NOMO-1 treated with DMSO at 0.1 percent for 48 hours (cell line): ENCODE data around the gene WFS1.

ENCODE experiments used
- DNase-seq: peaks from one replicate; lab custom pipeline; 2025; ENCODE audit not compliant: unreplicated experiment; lab: John Stamatoyannopoulos, UW

Gene WFS1

DNA sequence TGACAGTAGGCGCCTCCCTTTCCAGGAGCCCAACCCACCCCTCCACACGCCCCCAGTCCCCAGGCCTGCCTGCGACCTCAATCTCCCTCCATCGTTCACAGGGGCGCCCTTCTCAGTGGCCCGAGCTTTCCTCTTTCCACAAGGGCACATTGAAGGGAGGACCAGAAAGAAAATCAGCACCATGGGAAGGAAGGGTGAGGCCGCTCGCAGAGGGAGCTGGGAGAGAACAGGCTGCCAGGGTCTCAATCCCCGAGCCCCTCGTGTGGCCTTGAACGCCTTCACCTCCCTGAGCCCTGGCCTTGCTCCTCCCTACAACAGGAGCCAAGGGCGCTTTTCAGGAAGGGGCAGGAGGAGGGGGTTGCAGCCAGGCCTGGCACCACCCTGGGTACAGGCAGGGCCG lies 66.5 kb downstream of the WFS1 start:
- no peak for DNase-seq

- no peak for DNase-seq
These were observed 67.8 kb downstream of the WFS1 start for GRCh38 chr4:6337331-6337935.

- DNase-seq = peak; percentile 25
These were observed 68.7 kb downstream of the WFS1 start for GRCh38 chr4:6338175-6338950.

DNA sequence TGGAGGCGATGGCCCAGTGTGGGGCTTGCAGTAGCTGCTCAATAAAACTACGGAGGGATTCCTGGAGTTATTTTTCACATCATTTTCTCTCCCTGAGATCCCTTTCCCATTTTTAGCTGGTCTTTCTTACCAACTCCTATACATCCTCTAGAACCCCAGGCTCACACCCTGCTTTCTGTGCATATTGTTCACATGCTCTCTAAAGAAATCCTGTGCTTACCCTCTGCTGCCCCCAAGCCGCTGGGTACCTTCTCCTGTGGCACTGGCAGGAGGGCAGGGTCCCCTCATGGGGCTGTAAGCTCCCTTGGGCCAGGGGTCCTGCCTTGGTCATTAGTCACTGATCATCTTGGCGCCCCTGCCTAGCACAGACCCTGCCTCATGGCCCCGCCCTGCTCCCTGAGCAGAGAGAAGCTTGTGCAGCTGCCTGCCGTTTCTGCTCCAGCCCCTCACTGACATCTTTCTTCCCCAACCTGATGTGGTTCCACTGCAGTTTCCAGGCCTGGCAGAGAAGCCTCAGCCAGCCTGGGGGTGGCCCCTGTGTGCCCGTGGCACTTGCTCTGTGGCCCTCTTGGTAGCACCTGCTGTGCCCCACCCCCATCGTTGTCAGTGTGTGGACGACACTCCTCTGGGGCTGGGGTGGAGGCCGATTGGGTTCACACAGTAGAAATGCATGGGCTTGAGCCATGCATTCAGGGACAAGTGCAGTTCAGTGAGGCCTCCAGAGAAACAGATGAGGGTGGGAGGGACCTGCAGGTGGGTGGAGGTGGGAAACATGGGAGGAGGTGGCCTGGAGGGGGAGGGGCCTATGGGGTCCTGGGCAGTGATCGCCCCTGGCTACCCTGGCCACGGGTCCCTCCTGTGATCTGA lies 69.5 kb downstream of the WFS1 start:
- no peak for DNase-seq

- DNase-seq = no peak
These were observed 70.3 kb downstream of the WFS1 start for GRCh38 chr4:6339818-6340445.

GRCh38 chr4:6340446-6341015 lies 70.9 kb downstream of the WFS1 start:
- DNase-seq = no peak

GRCh38 chr4:6341696-6342095 lies 72.0 kb downstream of the WFS1 start:
- no peak for DNase-seq

DNA sequence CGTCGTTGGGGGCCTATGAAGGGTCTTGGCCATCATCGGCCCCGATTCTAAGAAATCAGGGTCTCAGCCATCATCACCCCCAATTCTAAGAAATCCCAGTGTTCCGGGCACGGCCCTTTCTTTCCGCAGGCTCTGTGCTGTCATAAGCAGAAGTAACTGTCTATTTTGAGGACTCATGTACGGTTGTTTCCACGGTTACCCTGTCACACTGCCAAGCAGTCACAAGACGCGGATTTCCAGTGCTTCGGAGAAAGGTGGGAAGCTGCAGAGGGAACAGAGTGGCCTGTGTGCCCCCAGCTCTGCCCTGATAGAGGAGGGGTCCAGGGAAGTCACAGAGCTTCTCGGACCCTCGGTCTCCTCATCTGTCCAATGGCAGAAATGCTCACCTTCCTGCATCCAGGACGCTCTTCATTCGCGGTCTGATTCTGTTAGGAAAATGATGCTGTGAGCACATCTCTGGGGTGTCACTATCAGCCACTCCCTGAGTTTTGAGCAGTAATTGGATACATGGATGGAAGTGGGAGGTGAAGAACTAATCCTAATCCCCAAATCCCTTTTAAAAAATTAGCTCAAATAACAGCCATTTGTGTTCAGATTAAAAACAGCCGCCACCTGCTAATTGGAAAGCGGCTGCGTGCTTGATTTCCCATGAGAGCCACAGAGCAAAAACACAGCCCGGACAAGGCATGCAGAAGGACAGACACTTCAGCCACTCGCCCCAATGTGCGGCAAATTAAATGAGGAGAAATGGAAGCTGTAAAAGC lies 73.1 kb downstream of the WFS1 start:
- DNase-seq = no peak

DNA sequence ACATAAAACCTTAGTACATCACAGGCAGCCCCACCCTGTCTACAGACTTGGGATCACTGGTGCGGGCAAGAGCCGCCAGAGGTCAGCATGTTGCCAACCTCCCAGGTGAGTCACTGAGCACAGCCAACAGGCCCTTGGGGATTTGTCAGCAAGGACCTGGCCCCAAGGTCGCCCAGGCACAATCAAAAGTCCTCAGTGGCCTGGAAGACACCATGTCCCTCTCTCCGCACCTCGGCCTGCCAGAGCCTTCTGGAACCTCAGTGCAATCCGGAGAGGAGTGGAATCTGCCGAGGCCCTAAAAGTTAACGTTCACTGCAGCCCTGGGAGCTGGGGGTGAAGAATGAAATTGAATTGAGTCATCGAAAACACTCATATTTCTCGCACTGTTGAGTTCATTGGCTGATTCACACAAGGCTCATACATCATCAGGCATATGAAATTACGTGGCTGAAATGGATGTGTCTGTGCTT lies 74.3 kb downstream of the WFS1 start:
- no peak for DNase-seq

DNA sequence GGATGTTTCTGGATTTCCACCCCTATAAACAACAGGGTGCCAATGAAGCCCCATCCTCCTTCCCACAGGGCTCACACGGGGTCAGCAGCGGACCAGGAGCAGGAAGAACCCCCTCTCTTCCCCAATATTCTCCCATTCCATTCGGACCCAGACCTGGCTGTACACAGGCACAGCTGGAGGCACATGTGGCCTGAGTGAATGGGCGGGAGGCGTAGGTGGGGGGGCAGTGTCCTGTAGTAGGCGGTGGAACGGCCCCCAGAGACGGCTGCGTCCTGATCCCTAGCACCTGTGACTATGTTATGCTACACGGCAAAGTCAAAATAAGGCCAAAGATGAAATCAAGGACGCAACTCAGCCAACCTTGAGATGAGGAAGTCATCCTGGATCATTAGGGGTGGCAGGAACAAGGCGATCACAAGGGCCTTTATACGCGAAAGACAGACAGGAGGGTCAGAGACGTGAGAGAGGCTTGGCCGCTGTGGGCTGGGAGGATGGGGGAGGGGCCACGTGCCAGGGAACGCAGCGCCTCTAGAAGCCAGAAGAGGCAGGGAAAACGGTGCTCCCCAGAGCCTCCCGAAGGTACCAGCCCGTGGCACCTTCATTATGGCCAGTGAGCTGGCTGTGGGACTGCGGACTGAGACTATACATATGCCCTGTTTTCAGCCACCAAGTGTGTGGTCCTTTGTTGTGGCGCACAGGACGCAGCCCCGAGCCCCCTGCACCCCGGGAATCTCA lies 75.6 kb downstream of the WFS1 start:
- no peak for DNase-seq

GRCh38 chr4:6345866-6346265 lies 76.2 kb downstream of the WFS1 start:
- no peak for DNase-seq

GRCh38 chr4:6346373-6347110 lies 76.9 kb downstream of the WFS1 start:
- DNase-seq = no peak

DNA sequence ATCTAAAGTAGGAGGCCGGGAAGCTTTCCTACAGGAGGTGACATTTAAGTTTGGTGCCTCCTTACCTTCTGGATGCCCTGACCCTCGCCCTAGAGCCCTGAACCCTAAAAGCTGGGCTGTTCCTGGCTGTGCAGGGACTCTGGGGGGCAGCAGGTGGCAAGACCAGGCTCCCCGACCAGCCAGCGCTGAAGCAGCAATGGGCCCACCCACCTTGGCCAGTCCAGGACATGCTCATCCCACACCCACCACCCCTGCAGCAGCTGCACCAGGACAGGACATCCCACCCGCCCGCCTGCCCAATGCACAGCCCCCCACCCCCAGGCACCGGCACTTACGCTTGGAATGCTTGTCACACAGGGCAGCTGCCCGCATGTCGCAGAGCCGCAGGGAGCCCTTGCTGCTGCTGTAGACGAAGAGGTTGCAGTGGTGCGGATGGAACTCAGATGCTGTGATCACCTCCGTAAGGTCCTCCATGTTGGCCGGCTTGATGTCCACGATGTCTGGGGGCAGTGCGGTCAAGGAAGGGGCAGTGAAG lies 77.9 kb downstream of the WFS1 start:
- DNase-seq = no peak

GRCh38 chr4:6348408-6348807 lies 78.8 kb downstream of the WFS1 start:
- DNase-seq = no peak

- no peak for DNase-seq
These were observed 80.4 kb downstream of the WFS1 start for GRCh38 chr4:6349896-6350603.

- no peak for DNase-seq
These were observed 81.0 kb downstream of the WFS1 start for GRCh38 chr4:6350646-6351045.

GRCh38 chr4:6351246-6352000 lies 81.8 kb downstream of the WFS1 start:
- DNase-seq = no peak
